CD8-positive, alpha-beta memory T cell (primary cell): ENCODE measurements around the gene MDGA2. TPM values are rescaled to one million over a fixed set of nuclear protein-coding genes. Genes with fewer than 3 reads are reported as not detected.
A peak's percentile ranks its signal among the peaks of the same experiment; 100 is the strongest.

Experiments used
- CTCF ChIA-PET: fragments of 350-600 bp; sonication (Branson Sonifier 250); formaldehyde crosslinking; loops from one replicate; lab custom pipeline; 2021; ENCODE audit warnings: antibody characterized with exemption; lab: Charles Lee
- POLR2A ChIA-PET: fragments of 350-600 bp; sonication (Branson Sonifier 250); formaldehyde crosslinking; loops from one replicate; lab custom pipeline; 2021; ENCODE audit warnings: antibody characterized with exemption; lab: Charles Lee
- DNase-seq, 5 donors: peaks; one replicate each; pipeline versions ENCODE4 v3.0.0 to v3.0.0-alpha.2; 2020 to 2022; ENCODE audit warnings: mixed read lengths in 1 of 5
- H3K27ac ChIP-seq: one replicate; pipeline ENCODE4 v1.7.0; 2013; ENCODE audit warnings: low read depth, mild to moderate bottlenecking, low read length, moderate library complexity
- H3K27me3 ChIP-seq: 2 replicates; pipeline ENCODE4 v1.7.0; 2013; ENCODE audit warnings: low read length, mild to moderate bottlenecking; ENCODE audit not compliant: insufficient read depth, poor library complexity, severe bottlenecking
- H3K36me3 ChIP-seq: 2 replicates; pipeline ENCODE4 v1.7.0; 2013; ENCODE audit warnings: mild to moderate bottlenecking, low read length, moderate library complexity; ENCODE audit not compliant: insufficient read depth
- H3K4me1 ChIP-seq: 2 replicates; pipeline ENCODE4 v1.7.0; 2013; ENCODE audit warnings: mild to moderate bottlenecking, low read length, moderate library complexity; ENCODE audit not compliant: insufficient read depth
- H3K4me3 ChIP-seq: 2 replicates; pipeline ENCODE4 v1.7.0; 2013; ENCODE audit warnings: mild to moderate bottlenecking, low read length
- H3K9me3 ChIP-seq: 2 replicates; pipeline ENCODE4 v1.7.0; 2013; ENCODE audit warnings: mild to moderate bottlenecking, low read length
- H3K27ac Mint-ChIP-seq, 8 donors: one replicate each; pipeline ENCODE4 v1.8.0; 2020 to 2021; ENCODE audit warnings: mixed read lengths in 8 of 8, mild to moderate bottlenecking in 6 of 8, inconsistent platforms in 3 of 8, moderate library complexity in 3 of 8
- H3K27me3 Mint-ChIP-seq, 2 donors: one replicate each; pipeline ENCODE4 v1.8.0; 2020 to 2021; ENCODE audit warnings: mixed read lengths in 2 of 2, mild to moderate bottlenecking in 1 of 2, moderate library complexity in 1 of 2
- H3K36me3 Mint-ChIP-seq, 3 donors: one replicate each; pipeline ENCODE4 v1.8.0; 2020 to 2021; ENCODE audit warnings: mixed read lengths in 3 of 3, inconsistent platforms in 1 of 3, mild to moderate bottlenecking in 1 of 3
- H3K4me1 Mint-ChIP-seq, 3 donors: one replicate each; pipeline ENCODE4 v1.8.0; 2020 to 2021; ENCODE audit warnings: mixed read lengths in 3 of 3, inconsistent platforms in 1 of 3, mild to moderate bottlenecking in 1 of 3
- H3K4me3 Mint-ChIP-seq, 7 donors: one replicate each; pipeline ENCODE4 v1.8.0; 2020 to 2021; ENCODE audit warnings: mixed read lengths in 7 of 7, mild to moderate bottlenecking in 6 of 7, moderate library complexity in 4 of 7, inconsistent platforms in 2 of 7
- H3K9me3 Mint-ChIP-seq, 5 donors: one replicate each; pipeline ENCODE4 v1.8.0; 2020 to 2022; ENCODE audit warnings: mixed read lengths in 5 of 5, mild to moderate bottlenecking in 3 of 5, moderate library complexity in 2 of 5, inconsistent platforms in 1 of 5
- polyA plus RNA-seq: library from polyadenylated mRNA; unstranded; fragments of 300-500 nt; fragmentation: Illumina TruSeq; gene quantifications from one replicate; pipeline ENCODE4 v1.2.3, GENCODE V29; 2021
- total RNA-seq, 2 experiments: library from RNA; stranded (reverse); gene quantifications; one replicate each; pipeline ENCODE4 v1.2.3, GENCODE V29; 2021

Gene MDGA2
- total and polyA plus RNA-seq, 3 experiments from 2014 or later, result not detected

DNA sequence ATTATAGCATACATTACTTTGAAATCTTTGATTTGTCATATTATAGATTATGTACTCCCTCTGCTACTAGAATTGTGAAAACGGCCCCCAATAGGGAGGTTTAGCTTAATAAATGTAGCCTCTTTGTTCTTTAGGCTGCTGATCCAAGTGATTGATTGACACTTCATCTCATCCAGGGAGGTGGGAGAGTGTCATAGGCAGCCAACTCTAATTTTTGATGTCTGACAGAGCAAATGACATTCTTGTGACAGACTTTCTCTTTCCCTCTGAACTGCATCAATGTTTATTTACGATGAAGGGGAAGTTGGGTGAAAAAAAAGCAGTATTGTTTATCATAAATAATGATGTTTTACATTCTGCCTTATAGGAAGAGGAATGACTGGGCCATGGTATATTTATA is 221.4 kb downstream of the MDGA2 start:
- Mint-ChIP-seq H3K9me3 (peaks cover 2 to 12% (median 7%) of the 10 kb centered on the region in 5 donors), H3K27me3 (no peaks in the 10 kb centered on the region), H3K4me1 (no peaks in the 10 kb centered on the region), H3K27ac (no peak overlapping the region), H3K36me3 (no peaks in the 10 kb centered on the region), H3K4me3 (no peak overlapping the region)
- H3K27me3 ChIP-seq, result no peaks in the 10 kb centered on the region
- no peaks in the 10 kb centered on the region for H3K36me3 ChIP-seq
- ChIA-PET POLR2A (no interaction called here), CTCF (no interaction called here)
- no peak overlapping the region for H3K4me3 ChIP-seq
- H3K27ac ChIP-seq, result no peak overlapping the region
- no peaks in the 10 kb centered on the region for H3K4me1 ChIP-seq
- no peaks in the 10 kb centered on the region for H3K9me3 ChIP-seq
- no peak for DNase-seq

DNA sequence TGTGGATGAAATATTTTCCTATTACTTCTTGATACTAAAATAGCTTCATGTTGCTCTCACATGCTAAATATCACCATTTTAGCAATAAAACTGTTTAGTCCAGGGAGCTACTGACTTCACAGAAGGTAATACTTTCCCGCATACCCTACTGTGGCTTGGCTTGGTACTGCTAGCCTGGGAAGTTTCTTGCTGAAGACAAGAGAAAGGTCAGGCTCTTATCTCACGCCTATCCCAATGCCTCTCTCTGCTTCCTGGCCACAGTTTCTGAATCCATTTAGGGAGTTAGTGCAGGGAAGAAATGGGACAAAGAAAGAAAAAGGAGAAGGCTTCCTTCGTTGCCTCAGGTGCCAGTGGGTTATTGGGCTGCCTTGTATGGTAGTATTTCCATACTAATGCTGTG is 228.3 kb downstream of the MDGA2 start:
- Mint-ChIP-seq H3K9me3 (peaks cover 12 to 19% (median 14%) of the 10 kb centered on the region in 5 donors), H3K36me3 (no peaks in the 10 kb centered on the region), H3K27ac (no peak overlapping the region), H3K4me1 (no peaks in the 10 kb centered on the region), H3K27me3 (no peaks in the 10 kb centered on the region), H3K4me3 (no peak overlapping the region)
- Histone ChIP-seq H3K9me3 (no peaks in the 10 kb centered on the region), H3K4me1 (no peaks in the 10 kb centered on the region), H3K4me3 (no peak overlapping the region), H3K36me3 (no peaks in the 10 kb centered on the region), H3K27me3 (no peaks in the 10 kb centered on the region), H3K27ac (no peak overlapping the region)
- ChIA-PET CTCF (no interaction called here), POLR2A (no interaction called here)
- no peak for DNase-seq

DNA sequence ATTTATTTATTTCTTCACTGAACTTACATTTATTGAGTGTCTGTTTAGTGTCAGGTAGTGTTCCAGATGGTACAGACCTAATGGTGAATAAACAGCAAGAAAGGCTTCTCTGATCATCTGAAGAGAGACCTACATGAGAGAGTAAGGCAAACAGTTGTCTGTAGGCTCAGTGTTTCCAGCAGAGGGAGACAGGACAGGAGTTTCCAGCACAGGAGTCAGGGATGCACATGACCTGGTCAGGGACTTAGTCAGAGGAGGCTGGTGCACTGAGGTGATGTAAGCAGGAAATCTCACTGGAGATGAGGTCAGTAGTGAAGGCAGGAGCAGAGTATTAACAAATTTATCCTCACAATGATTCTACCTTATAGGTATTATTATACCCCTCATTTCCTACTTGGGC is 233.2 kb downstream of the MDGA2 start:
- peaks cover 9 to 22% (median 17%) of the 10 kb centered on the region in 5 donors for H3K9me3 Mint-ChIP-seq
- ChIA-PET POLR2A (no interaction called here), CTCF (no interaction called here)
- Histone ChIP-seq H3K4me3 (no peak overlapping the region), H3K36me3 (no peaks in the 10 kb centered on the region), H3K27ac (no peak overlapping the region), H3K27me3 (no peaks in the 10 kb centered on the region), H3K9me3 (no peaks in the 10 kb centered on the region), H3K4me1 (no peaks in the 10 kb centered on the region)
- no peaks in the 10 kb centered on the region for H3K4me1 Mint-ChIP-seq
- H3K27ac Mint-ChIP-seq, result no peak overlapping the region
- H3K4me3 Mint-ChIP-seq, result no peak overlapping the region
- peaks cover 0 to 1% (median 0%) of the 10 kb centered on the region in 3 donors for H3K36me3 Mint-ChIP-seq
- no peak for DNase-seq
- no peaks in the 10 kb centered on the region for H3K27me3 Mint-ChIP-seq

DNA sequence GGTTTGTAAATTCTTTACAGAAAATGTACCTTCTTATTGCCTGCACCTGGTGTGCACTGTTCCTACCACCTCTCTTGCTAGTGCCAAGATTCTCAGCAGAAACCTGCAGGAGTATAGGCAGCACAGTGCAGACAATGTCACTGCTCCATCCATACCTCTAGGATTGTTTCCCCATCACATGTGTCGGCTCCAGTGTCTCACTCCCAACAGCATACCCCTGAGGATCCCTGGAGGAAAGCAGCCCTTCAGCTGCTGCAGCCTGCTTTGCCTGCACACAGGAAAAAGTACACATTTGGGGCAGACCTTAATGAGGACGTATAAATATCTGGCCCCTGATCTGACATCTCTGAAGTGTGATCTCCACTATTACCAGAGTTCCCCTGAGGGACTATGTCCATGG is 235.5 kb downstream of the MDGA2 start:
- Histone ChIP-seq H3K9me3 (no peaks in the 10 kb centered on the region), H3K36me3 (no peaks in the 10 kb centered on the region), H3K27ac (no peak overlapping the region), H3K4me1 (no peaks in the 10 kb centered on the region), H3K27me3 (no peaks in the 10 kb centered on the region), H3K4me3 (no peak overlapping the region)
- Mint-ChIP-seq H3K4me1 (no peaks in the 10 kb centered on the region), H3K9me3 (peaks cover 9 to 21% (median 15%) of the 10 kb centered on the region in 5 donors), H3K27ac (no peak overlapping the region), H3K4me3 (no peak overlapping the region), H3K27me3 (no peaks in the 10 kb centered on the region), H3K36me3 (peaks cover 0 to 1% (median 0%) of the 10 kb centered on the region in 3 donors)
- ChIA-PET CTCF (no interaction called here), POLR2A (no interaction called here)
- DNase-seq, result no peak

DNA sequence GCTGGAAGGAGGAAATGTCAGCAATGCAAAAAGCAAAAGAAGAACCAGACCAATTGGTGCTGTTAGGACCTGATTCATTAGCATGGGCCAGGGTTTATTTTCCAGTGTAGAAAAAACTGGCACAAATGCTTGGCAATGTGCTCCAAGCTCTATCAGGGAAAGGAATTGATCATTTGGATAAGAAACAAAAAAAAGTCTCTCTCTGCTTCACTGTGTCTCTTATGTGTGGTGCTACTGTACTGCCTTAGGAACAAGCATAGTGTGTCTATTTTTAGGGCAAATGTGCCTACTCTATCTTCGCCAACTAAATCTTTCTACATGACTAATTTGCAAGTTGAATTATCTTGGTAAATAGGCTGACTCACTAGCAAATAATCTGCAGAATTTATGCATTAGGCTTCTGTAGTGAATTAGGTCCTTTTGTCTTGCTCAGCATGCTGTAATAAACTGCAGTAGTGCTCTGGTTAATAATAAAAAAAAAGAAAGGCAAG is 236.7 kb downstream of the MDGA2 start:
- Mint-ChIP-seq H3K27me3 (no peaks in the 10 kb centered on the region), H3K27ac (no peak overlapping the region), H3K9me3 (peaks cover 7 to 17% (median 15%) of the 10 kb centered on the region in 5 donors), H3K4me3 (no peak overlapping the region), H3K4me1 (no peaks in the 10 kb centered on the region), H3K36me3 (peaks cover 0 to 1% (median 0%) of the 10 kb centered on the region in 3 donors)
- H3K4me1 ChIP-seq, result no peaks in the 10 kb centered on the region
- ChIA-PET CTCF (no interaction called here), POLR2A (no interaction called here)
- no peaks in the 10 kb centered on the region for H3K9me3 ChIP-seq
- H3K27me3 ChIP-seq, result no peaks in the 10 kb centered on the region
- no peaks in the 10 kb centered on the region for H3K36me3 ChIP-seq
- H3K27ac ChIP-seq, result no peak overlapping the region
- H3K4me3 ChIP-seq, result no peak overlapping the region
- DNase-seq, result no peak

DNA sequence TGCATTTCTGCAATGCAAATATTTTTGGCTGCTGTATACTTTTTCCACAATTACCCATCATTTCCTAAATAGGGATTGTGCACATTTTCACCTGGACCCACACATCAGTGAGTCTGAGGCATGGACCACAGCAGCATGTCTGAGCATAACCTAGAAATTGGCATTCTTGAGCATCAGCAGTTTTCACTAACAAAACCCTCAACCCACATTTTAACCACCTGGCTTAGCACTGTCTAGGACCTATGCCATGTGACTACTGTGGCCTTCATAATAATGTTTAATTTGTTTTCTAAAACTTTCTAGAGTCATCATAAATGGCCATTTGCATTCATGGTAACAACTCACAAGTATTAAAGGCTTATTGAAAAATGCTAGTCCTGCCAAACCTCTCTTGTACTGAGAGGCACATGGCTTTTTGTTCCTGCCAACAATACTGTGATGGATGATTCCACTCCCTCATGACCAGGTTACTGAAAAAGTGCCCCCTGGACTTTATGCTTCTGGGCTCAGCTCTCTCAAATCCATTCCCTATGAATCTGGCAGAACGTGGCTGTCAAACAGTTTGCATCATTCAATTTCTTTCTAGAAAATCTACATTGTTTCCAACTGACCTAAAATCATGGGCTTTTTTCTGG is 240.0 kb downstream of the MDGA2 start:
- no peak for DNase-seq
- no peak overlapping the region for H3K4me3 Mint-ChIP-seq
- H3K36me3 Mint-ChIP-seq, result no peaks in the 10 kb centered on the region
- Histone ChIP-seq H3K27ac (no peak overlapping the region), H3K4me3 (no peak overlapping the region), H3K27me3 (no peaks in the 10 kb centered on the region), H3K4me1 (no peaks in the 10 kb centered on the region), H3K9me3 (no peaks in the 10 kb centered on the region), H3K36me3 (no peaks in the 10 kb centered on the region)
- ChIA-PET POLR2A (no interaction called here), CTCF (no interaction called here)
- peaks cover 6 to 17% (median 7%) of the 10 kb centered on the region in 5 donors for H3K9me3 Mint-ChIP-seq
- peak overlapping the region in 1 of 8 donors; percentile 75 for H3K27ac Mint-ChIP-seq
- no peaks in the 10 kb centered on the region for H3K27me3 Mint-ChIP-seq
- H3K4me1 Mint-ChIP-seq, result no peaks in the 10 kb centered on the region

DNA sequence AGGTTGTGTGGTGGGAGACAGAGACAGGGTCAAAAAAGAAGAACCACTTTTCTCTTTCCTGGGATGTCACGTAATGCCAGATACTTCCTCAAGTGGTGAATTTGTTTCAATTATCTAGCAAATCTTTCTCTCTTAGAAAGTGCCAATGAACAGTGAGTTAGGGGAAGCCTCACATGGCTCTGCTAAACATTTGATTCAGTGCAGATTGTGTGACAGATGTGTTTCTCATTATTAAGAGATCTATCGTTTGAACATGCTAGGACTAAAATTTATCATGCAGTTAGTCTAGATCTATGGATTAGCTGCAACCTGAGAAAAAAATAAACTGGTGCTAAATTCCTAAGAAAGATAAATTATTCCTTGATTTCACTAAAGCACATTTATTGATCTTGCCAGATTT is 247.8 kb downstream of the MDGA2 start:
- Mint-ChIP-seq H3K4me1 (no peaks in the 10 kb centered on the region), H3K27ac (no peak overlapping the region), H3K27me3 (no peaks in the 10 kb centered on the region), H3K9me3 (peaks cover 0 to 13% (median 2%) of the 10 kb centered on the region in 5 donors), H3K4me3 (no peak overlapping the region), H3K36me3 (no peaks in the 10 kb centered on the region)
- no peak for DNase-seq
- Histone ChIP-seq H3K4me1 (no peaks in the 10 kb centered on the region), H3K27me3 (no peaks in the 10 kb centered on the region), H3K27ac (no peak overlapping the region), H3K9me3 (no peaks in the 10 kb centered on the region), H3K4me3 (no peak overlapping the region), H3K36me3 (no peaks in the 10 kb centered on the region)
- POLR2A ChIA-PET, result no interaction called here
- CTCF ChIA-PET, result no interaction called here

DNA sequence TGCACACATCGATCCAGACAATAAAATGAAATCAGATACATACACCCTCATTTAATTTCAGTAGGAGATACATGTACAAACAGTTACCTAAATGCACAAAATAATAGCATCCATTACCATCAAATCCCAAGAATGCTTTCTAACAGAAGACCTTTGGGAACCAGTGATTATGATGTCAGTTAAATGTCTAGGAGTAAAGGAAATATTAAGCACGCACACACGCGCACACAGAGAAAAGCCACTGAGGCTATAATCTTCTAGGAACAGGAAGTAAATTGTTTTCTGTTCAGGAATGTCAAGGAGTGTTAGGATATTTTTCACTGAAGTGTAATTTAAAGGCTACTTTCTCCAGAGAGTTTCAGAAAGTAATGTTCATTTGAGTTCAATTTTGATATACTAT is 250.1 kb downstream of the MDGA2 start:
- Histone ChIP-seq H3K4me1 (no peaks in the 10 kb centered on the region), H3K4me3 (no peak overlapping the region), H3K9me3 (no peaks in the 10 kb centered on the region), H3K27me3 (no peaks in the 10 kb centered on the region), H3K27ac (no peak overlapping the region), H3K36me3 (no peaks in the 10 kb centered on the region)
- POLR2A ChIA-PET, result no interaction called here
- H3K4me3 Mint-ChIP-seq, result no peak overlapping the region
- no peak for DNase-seq
- no peaks in the 10 kb centered on the region for H3K4me1 Mint-ChIP-seq
- CTCF ChIA-PET, result no interaction called here
- H3K36me3 Mint-ChIP-seq, result no peaks in the 10 kb centered on the region
- H3K27me3 Mint-ChIP-seq, result no peaks in the 10 kb centered on the region
- no peak overlapping the region for H3K27ac Mint-ChIP-seq
- peaks cover 0 to 16% (median 2%) of the 10 kb centered on the region in 5 donors for H3K9me3 Mint-ChIP-seq
